Suprapubic skin (tissue), 3 donors: ENCODE data around the gene NCAPH2.

ENCODE experiments used
- CTCF ChIP-seq, 2 donors: fragments of 200-600 bp in 1 of 2; fragments of 450-650 bp in 1 of 2; sonication (generic) in 1 of 2; IDR thresholded peaks; one replicate each; pipeline ENCODE4 v1.5.1; 2016 to 2019; ENCODE audit warnings: antibody characterized with exemption in 2 of 2, mild to moderate bottlenecking in 1 of 2, moderate library complexity in 1 of 2
- EP300 ChIP-seq: sonication (generic); formaldehyde crosslinking; IDR thresholded peaks from one replicate; pipeline ENCODE4 v1.6.1; 2017; ENCODE audit warnings: antibody characterized with exemption
- POLR2A ChIP-seq, 2 donors: fragments of 450-650 bp; IDR thresholded peaks; one replicate each; pipeline ENCODE4 v1.6.1; 2017; ENCODE audit warnings: antibody characterized with exemption in 2 of 2, mild to moderate bottlenecking in 2 of 2, moderate library complexity in 2 of 2

DNA sequence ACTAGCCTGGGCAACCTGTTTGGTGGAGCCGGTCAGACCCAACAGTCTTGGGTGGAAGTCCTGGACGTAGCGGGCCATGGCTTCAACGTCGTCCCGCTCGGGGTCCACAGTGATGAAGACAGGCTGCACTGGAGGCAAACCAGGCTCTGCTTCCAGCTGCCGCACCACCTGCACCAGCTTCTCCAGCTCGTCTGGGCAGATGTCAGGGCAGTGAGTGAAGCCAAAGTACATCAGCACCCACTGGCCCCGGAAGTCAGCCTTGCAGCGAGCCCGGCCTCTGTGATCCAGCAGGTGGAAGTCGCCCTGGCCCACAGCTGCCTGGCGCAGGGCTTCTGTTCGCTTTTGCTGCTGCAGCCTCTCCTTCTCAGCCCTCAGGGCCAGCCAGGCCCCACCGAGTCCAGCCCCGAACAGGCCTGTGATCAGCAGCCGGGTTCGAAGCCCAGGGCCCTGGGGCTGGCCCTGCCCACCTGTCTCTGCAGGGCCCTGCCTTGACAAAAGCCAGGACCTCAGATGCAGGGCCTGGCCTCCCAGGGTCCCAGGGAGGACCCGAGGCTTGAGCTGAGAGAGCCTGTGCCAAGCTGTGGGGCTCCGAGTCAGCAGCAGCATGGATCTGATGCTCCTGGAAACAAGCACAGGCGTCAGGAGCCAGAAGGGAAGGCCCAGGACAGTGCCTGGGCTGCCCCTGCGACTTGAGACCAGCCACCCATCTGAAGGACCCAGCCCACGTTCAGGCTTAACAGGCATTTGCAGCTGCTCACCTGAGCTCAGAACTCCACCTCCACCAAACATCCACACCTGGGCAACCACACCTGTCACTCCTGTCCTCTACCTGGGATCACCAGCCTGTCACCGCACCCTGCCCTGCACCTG lies 16.0 kb downstream of the NCAPH2 start:
- TF ChIP-seq CTCF (IDR thresholded peaks at IDR 0.05) = no peak
- TF ChIP-seq EP300 = no peak
- no peak for TF ChIP-seq POLR2A (IDR thresholded peaks at IDR 0.05)
